Body of pancreas (tissue), 4 donors: ENCODE data around the gene METTL18.

ENCODE experiments used
- POLR2A ChIP-seq, 3 donors: fragments of 450-650 bp; IDR thresholded peaks; one replicate each; pipeline ENCODE4 v1.6.1; 2016; ENCODE audit warnings: antibody characterized with exemption in 3 of 3, mild to moderate bottlenecking in 2 of 3
- TF ChIP-seq, protein P1 (sequence below), 7 experiments: fragments of 450-650 bp in 4 of 7; fragments of 200-600 bp in 3 of 7; sonication (generic) in 3 of 7; IDR thresholded peaks; one replicate each; pipeline ENCODE4 v1.5.1; 2016 to 2019; ENCODE audit warnings: antibody characterized with exemption in 7 of 7

DNA sequence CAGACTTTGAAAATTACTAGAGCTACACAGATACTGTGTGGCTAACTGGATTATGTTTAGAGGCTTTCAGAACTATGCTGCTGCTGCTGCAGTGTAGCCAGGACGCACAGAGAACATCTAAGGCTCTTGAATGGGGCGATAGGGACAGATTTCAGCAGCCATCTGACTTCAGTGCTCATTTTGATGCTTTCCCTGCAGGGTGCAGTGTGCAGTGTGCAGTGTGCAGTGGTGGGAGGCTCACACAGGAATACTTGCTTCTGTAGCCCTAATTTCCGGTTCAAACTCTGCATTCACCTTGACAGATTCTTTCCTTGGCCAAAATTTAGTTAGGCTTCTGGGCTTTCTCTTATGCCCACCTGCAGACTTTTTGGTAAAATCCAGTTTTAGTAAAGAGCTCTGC is 7.7 kb downstream of the METTL18 start:
- TF ChIP-seq POLR2A (IDR thresholded peaks at IDR 0.05): no peak
- TF ChIP-seq, protein P1, sequence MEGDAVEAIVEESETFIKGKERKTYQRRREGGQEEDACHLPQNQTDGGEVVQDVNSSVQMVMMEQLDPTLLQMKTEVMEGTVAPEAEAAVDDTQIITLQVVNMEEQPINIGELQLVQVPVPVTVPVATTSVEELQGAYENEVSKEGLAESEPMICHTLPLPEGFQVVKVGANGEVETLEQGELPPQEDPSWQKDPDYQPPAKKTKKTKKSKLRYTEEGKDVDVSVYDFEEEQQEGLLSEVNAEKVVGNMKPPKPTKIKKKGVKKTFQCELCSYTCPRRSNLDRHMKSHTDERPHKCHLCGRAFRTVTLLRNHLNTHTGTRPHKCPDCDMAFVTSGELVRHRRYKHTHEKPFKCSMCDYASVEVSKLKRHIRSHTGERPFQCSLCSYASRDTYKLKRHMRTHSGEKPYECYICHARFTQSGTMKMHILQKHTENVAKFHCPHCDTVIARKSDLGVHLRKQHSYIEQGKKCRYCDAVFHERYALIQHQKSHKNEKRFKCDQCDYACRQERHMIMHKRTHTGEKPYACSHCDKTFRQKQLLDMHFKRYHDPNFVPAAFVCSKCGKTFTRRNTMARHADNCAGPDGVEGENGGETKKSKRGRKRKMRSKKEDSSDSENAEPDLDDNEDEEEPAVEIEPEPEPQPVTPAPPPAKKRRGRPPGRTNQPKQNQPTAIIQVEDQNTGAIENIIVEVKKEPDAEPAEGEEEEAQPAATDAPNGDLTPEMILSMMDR (IDR thresholded peaks at IDR 0.05): no peak
